H1 (cell line): ENCODE measurements around the gene SIN3B. TPM values are rescaled to one million over a fixed set of nuclear protein-coding genes. Genes with fewer than 3 reads are reported as not detected.

Experiments used
- CTCF ChIA-PET: fragments of 300-600 bp; sonication (Branson Sonifier 250); formaldehyde crosslinking; loops from one replicate; lab custom pipeline; 2021; ENCODE audit not compliant: partially characterized antibody; lab: Charles Lee
- POLR2A ChIA-PET: fragments of 300-600 bp; sonication (Branson Sonifier 250); formaldehyde crosslinking; loops from one replicate; lab custom pipeline; 2021; ENCODE audit warnings: inconsistent platforms; ENCODE audit not compliant: partially characterized antibody; lab: Charles Lee
- DNase-seq, 2 experiments: peaks; one replicate each; pipeline versions ENCODE4 v3.0.0 to v3.0.0-alpha.2; 2010 to 2022; ENCODE audit warnings: low spot score in 2 of 2, low read depth in 1 of 2, mixed read lengths in 1 of 2
- FAIRE-seq: peaks from 2 replicates; lab custom pipeline; 2011; peaks lifted over from hg19 to GRCh38; lab: Jason Lieb, UNC
- H2AFZ ChIP-seq: 2 replicates; pipeline ENCODE4 v1.8.1; 2012; ENCODE audit warnings: low read length, inconsistent platforms
- H2AK5ac ChIP-seq: 2 replicates; pipeline ENCODE4 v1.6.1; 2013; ENCODE audit warnings: low read depth, low read length
- H2BK120ac ChIP-seq: replicated peaks from 2 replicates; pipeline ENCODE3; 2013; ENCODE audit warnings: low read depth, low read length, inconsistent platforms
- H2BK12ac ChIP-seq: 2 replicates; pipeline ENCODE4 v1.6.1; 2013; ENCODE audit warnings: low read depth, low read length
- H2BK15ac ChIP-seq: 2 replicates; pipeline ENCODE4 v1.6.1; 2013; ENCODE audit warnings: low read length
- H2BK20ac ChIP-seq: 2 replicates; pipeline ENCODE4 v1.6.1; 2013; ENCODE audit warnings: low read length
- H2BK5ac ChIP-seq: 2 replicates; pipeline ENCODE4 v1.6.1; 2013; ENCODE audit warnings: low read depth, low read length
- H3K14ac ChIP-seq: 2 replicates; pipeline ENCODE4 v1.6.1; 2013; ENCODE audit warnings: inconsistent platforms; ENCODE audit not compliant: insufficient read length
- H3K18ac ChIP-seq: 2 replicates; pipeline ENCODE4 v1.6.1; 2013; ENCODE audit warnings: low read length; ENCODE audit errors: extremely low read depth
- H3K23ac ChIP-seq: 2 replicates; pipeline ENCODE4 v1.6.1; 2013; ENCODE audit warnings: inconsistent platforms; ENCODE audit not compliant: insufficient read length
- H3K23me2 ChIP-seq: 2 replicates; pipeline ENCODE4 v1.6.1; 2013; ENCODE audit warnings: low read depth, low read length
- H3K27ac ChIP-seq: 2 replicates; pipeline ENCODE4 v1.6.1; 2011; ENCODE audit warnings: low read depth, low read length, inconsistent platforms
- H3K27me3 ChIP-seq, 4 experiments: replicated peaks in 1 of 4; 1 replicate in 1 of 4; 2 replicates in 3 of 4; pipeline versions ENCODE4 v1.6.1 to v1.8.1; 2011 to 2013; ENCODE audit warnings: low read length in 3 of 4, mild to moderate bottlenecking in 3 of 4, inconsistent platforms in 2 of 4, mixed read lengths in 2 of 4, moderate library complexity in 1 of 4; ENCODE audit not compliant: control insufficient read depth in 3 of 4, insufficient read depth in 3 of 4; ENCODE audit errors: extremely low read depth in 1 of 4
- H3K36me3 ChIP-seq, 4 experiments: 2 replicates each; pipeline versions ENCODE4 v1.6.1 to v1.8.1; 2011 to 2013; ENCODE audit warnings: mild to moderate bottlenecking in 4 of 4, low read length in 3 of 4, moderate library complexity in 2 of 4, control low read depth in 1 of 4, inconsistent platforms in 1 of 4; ENCODE audit not compliant: insufficient read depth in 4 of 4, control insufficient read depth in 2 of 4
- H3K4ac ChIP-seq: replicated peaks from 2 replicates; pipeline ENCODE3; 2013; ENCODE audit warnings: low read length, low read depth, mixed read lengths, inconsistent platforms; ENCODE audit not compliant: insufficient read length
- H3K4me1 ChIP-seq, 4 experiments: replicated peaks in 1 of 4; 1 replicate in 1 of 4; 2 replicates in 3 of 4; pipeline versions ENCODE4 v1.6.1 to v1.8.1; 2011 to 2013; ENCODE audit warnings: low read length in 3 of 4, inconsistent platforms in 2 of 4, mixed read lengths in 1 of 4; ENCODE audit not compliant: insufficient read depth in 4 of 4, control insufficient read depth in 3 of 4
- H3K4me2 ChIP-seq, 2 experiments: 2 replicates each; pipeline versions ENCODE4 v1.6.1 to v1.8.1; 2011 to 2013; ENCODE audit warnings: low read depth in 2 of 2, low read length in 2 of 2, control low read depth in 1 of 2, inconsistent platforms in 1 of 2, mild to moderate bottlenecking in 1 of 2; ENCODE audit not compliant: insufficient read depth in 1 of 2
- H3K4me3 ChIP-seq, 4 experiments: fragments of 200-600, 300-600 bp in 1 of 4; sonication (generic), shearing (Covaris generic), sonication (Bioruptor Twin) in 1 of 4; 2 replicates each; pipeline versions ENCODE4 v1.5.1 to v1.8.1; 2011 to 2016; ENCODE audit warnings: low read length in 4 of 4, low read depth in 3 of 4, control low read depth in 2 of 4, inconsistent platforms in 2 of 4, mild to moderate bottlenecking in 2 of 4, mixed read lengths in 1 of 4, moderate library complexity in 1 of 4; ENCODE audit not compliant: insufficient read depth in 2 of 4; ENCODE audit errors: extremely low read depth in 1 of 4
- H3K56ac ChIP-seq: replicated peaks from 2 replicates; pipeline ENCODE3; 2013; ENCODE audit warnings: low read depth, mild to moderate bottlenecking, mixed read lengths, low read length, inconsistent platforms; ENCODE audit not compliant: insufficient read length
- H3K79me1 ChIP-seq: 2 replicates; pipeline ENCODE4 v1.6.1; 2013; ENCODE audit warnings: low read depth, low read length, control low read depth
- H3K79me2 ChIP-seq, 2 experiments: 2 replicates each; pipeline versions ENCODE4 v1.6.1 to v1.8.1; 2012 to 2013; ENCODE audit warnings: low read length in 2 of 2, mild to moderate bottlenecking in 2 of 2, inconsistent platforms in 1 of 2; ENCODE audit not compliant: insufficient read depth in 2 of 2, control insufficient read depth in 1 of 2
- H3K9ac ChIP-seq, 4 experiments: replicated peaks in 1 of 4; 1 replicate in 1 of 4; 2 replicates in 3 of 4; pipeline versions ENCODE4 v1.6.1 to v1.8.1; 2011 to 2013; ENCODE audit warnings: low read depth in 3 of 4, low read length in 3 of 4, control low read depth in 2 of 4, mild to moderate bottlenecking in 2 of 4, moderate library complexity in 2 of 4, inconsistent platforms in 1 of 4; ENCODE audit errors: extremely low read depth in 1 of 4
- H3K9me3 ChIP-seq, 2 experiments: 2 replicates each; pipeline versions ENCODE4 v1.6.1 to v1.8.1; 2012 to 2013; ENCODE audit warnings: mild to moderate bottlenecking in 2 of 2, moderate library complexity in 2 of 2, control low read depth in 1 of 2, inconsistent platforms in 1 of 2, low read depth in 1 of 2, low read length in 1 of 2, mixed read lengths in 1 of 2; ENCODE audit not compliant: insufficient read depth in 2 of 2
- H4K20me1 ChIP-seq, 2 experiments: replicated peaks in 1 of 2; 2 replicates each; pipeline versions ENCODE3 to v1.8.1; 2011 to 2013; ENCODE audit warnings: inconsistent platforms in 2 of 2, low read length in 2 of 2, mild to moderate bottlenecking in 1 of 2; ENCODE audit not compliant: insufficient read depth in 2 of 2, control insufficient read depth in 1 of 2
- H4K5ac ChIP-seq: 2 replicates; pipeline ENCODE4 v1.6.1; 2013; ENCODE audit warnings: low read length, low read depth, mixed read lengths, inconsistent platforms; ENCODE audit not compliant: insufficient read length
- H4K8ac ChIP-seq: 2 replicates; pipeline ENCODE4 v1.8.0; 2013; ENCODE audit warnings: mild to moderate bottlenecking, moderate library complexity, low read length, inconsistent platforms; ENCODE audit not compliant: insufficient read depth; ENCODE audit errors: extremely low read depth
- H4K91ac ChIP-seq: replicated peaks from 2 replicates; pipeline ENCODE3; 2013; ENCODE audit warnings: low read length, mixed read lengths, inconsistent platforms; ENCODE audit not compliant: insufficient read length
- GTF2F1 ChIP-seq: IDR thresholded peaks from 2 replicates; pipeline ENCODE4 v1.6.1; 2012; ENCODE audit warnings: low read depth, low read length, improper control_type of control experiment, borderline replicate concordance
- HDAC6 ChIP-seq: IDR thresholded peaks from one replicate; pipeline ENCODE4 v1.7.1; 2012; ENCODE audit warnings: low read depth, mild to moderate bottlenecking, inconsistent platforms, low read length, moderate library complexity
- JUND ChIP-seq: IDR thresholded peaks from 2 replicates; pipeline ENCODE4 v1.6.1; 2011; ENCODE audit warnings: mild to moderate bottlenecking, improper control_type of control experiment, low read length
- RFX5 ChIP-seq: IDR thresholded peaks from 2 replicates; pipeline ENCODE4 v1.6.1; 2011; ENCODE audit warnings: low read depth, low read length, improper control_type of control experiment, borderline replicate concordance
- SIRT6 ChIP-seq: IDR thresholded peaks from one replicate; pipeline ENCODE4 v1.7.1; 2012; ENCODE audit warnings: low read length, inconsistent platforms
- SP1 ChIP-seq: IDR thresholded peaks from 2 replicates; pipeline ENCODE4 v1.6.1; 2011; ENCODE audit warnings: low read depth, low read length
- SP2 ChIP-seq: IDR thresholded peaks from 2 replicates; pipeline ENCODE4 v1.6.1; 2012; ENCODE audit warnings: mild to moderate bottlenecking, low read length, inconsistent platforms
- SRF ChIP-seq: IDR thresholded peaks from 2 replicates; pipeline ENCODE4 v1.6.1; 2011; ENCODE audit warnings: mild to moderate bottlenecking, low read depth, low read length, moderate library complexity
- ZNF274 ChIP-seq: IDR thresholded peaks from 2 replicates; pipeline ENCODE4 v1.7.0; 2012; ENCODE audit warnings: low read length, borderline replicate concordance; ENCODE audit errors: extremely low read depth
- WGBS, 2 experiments: shearing (Covaris generic) in 1 of 2; methylation state at CpG; one replicate each; pipeline versions ENCODE4 v1.1.6 to v1.1.7; 2013 to 2015; ENCODE audit warnings: low lambda C conversion rate in 2 of 2, mixed read lengths in 2 of 2, inconsistent platforms in 1 of 2, low coverage in 1 of 2, missing lambda C conversion rate in 1 of 2; ENCODE audit not compliant: insufficient replicate concordance in 2 of 2, insufficient coverage in 1 of 2, insufficient read length in 1 of 2; ENCODE audit errors: extremely low coverage in 1 of 2, missing lambda C conversion rate in 1 of 2; 5-methylcytosine and 5-hydroxymethylcytosine counted together
- polyA plus RNA-seq, 7 experiments: library from polyadenylated mRNA; depleted of rRNA in 3 of 7; stranded (reverse) in 5 of 7; unstranded in 2 of 7; fragments of >200 nt in 5 of 7; fragments of 200-250 nt in 2 of 7; gene quantifications; 1 replicate in 5 of 7; 2 replicates in 1 of 7; 4 replicates in 1 of 7; pipeline versions ENCODE4 v1.2.1 to v1.2.3, GENCODE V29; 2011 to 2013; ENCODE audit warnings: missing spikeins in 2 of 7, mixed read lengths in 2 of 7
- total RNA-seq: library from RNA; stranded (reverse); fragmentation: NEBNext Ultra II Directional; extraction: Animal tissue kit (Norgen Biotek cat#: 25700); gene quantifications from 2 replicates; pipeline ENCODE4 v1.2.1, GENCODE V29; 2021
- TF ChIP-seq, protein P1 (sequence below), 3 experiments: IDR thresholded peaks; 1 replicate in 2 of 3; 2 replicates in 1 of 3; pipeline versions ENCODE4 v1.5.1 to v1.6.1; 2011; ENCODE audit warnings: low read length in 3 of 3, mild to moderate bottlenecking in 3 of 3, inconsistent platforms in 2 of 3, low read depth in 1 of 3, moderate library complexity in 1 of 3; ENCODE audit not compliant: insufficient read depth in 1 of 3; ENCODE audit errors: control extremely low read depth in 1 of 3
- TF ChIP-seq, protein P2 (sequence below): IDR thresholded peaks from 2 replicates; pipeline ENCODE4 v1.6.1; 2012; ENCODE audit warnings: low read length, inconsistent platforms

The SIN3B gene
- total and polyA plus RNA-seq, 2 of the 8 experiments (the other 6 are each of a cell fraction or from before 2014, with no cell fraction given), result 29.5 to 71.1 TPM

DNA sequence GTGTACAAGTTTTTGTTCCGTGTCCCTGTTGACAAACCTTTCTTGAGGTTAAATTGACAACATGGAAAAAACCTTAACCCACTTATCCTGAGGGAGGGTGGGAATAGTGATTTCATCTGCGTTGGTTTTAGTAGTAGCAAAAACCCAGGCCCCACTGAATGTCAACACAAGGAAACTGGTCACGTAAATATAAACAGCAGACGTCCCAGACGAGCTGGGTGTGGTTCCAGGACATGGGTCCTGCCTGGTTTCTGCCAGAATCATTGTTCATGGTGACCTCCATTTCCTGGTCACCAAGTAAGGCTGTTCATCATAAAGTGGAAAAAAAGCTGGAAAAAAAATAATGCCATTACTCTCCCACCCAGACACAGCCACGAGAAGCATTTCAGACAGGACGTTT, 42.7 kb downstream of the SIN3B start:
- FAIRE-seq, result no peak
- H2BK120ac ChIP-seq, result no peak overlapping the region
- 91% methylated on average over 7 of the region's 7 CpGs; no CpG with 5 or more reads in 1 of the 2 experiments for WGBS, 2 experiments
- H3K79me1 ChIP-seq, result peaks cover 17% of the 10 kb centered on the region
- H2BK15ac ChIP-seq, result no peak overlapping the region
- peaks cover 6% of the 10 kb centered on the region; the same call in 1 of the 2 replicates for H3K23me2 ChIP-seq
- peaks cover 0 to 16% of the 10 kb centered on the region in 2 experiments; a peak in 2 of 4 replicates for H3K79me2 ChIP-seq
- no peak overlapping the region for H3K23ac ChIP-seq
- CTCF ChIA-PET, result interaction anchor here (1.9 kb wide), 1 partner anchor 52 kb away, joined by 4 read pairs; no protein-coding TSS in a partner anchor
- no peak overlapping the region for H3K56ac ChIP-seq
- H4K20me1 ChIP-seq, result peaks cover 1 to 13% of the 10 kb centered on the region in 2 experiments
- no peak overlapping the region for H3K14ac ChIP-seq
- no peak overlapping the region for H4K8ac ChIP-seq
- H3K4me2 ChIP-seq, result no peak overlapping the region
- H4K5ac ChIP-seq, result no peak overlapping the region
- no peaks in the 10 kb centered on the region for H3K9me3 ChIP-seq
- no peaks in the 10 kb centered on the region for H3K27me3 ChIP-seq
- H2BK20ac ChIP-seq, result no peak overlapping the region
- H2BK5ac ChIP-seq, result no peak overlapping the region
- H3K27ac ChIP-seq, result no peak overlapping the region
- POLR2A ChIA-PET, result no interaction called here
- no peak overlapping the region for H3K4ac ChIP-seq
- H4K91ac ChIP-seq, result no peak overlapping the region
- peaks cover 18 to 59% (median 45%) of the 10 kb centered on the region in 4 experiments for H3K36me3 ChIP-seq
- no peaks in the 10 kb centered on the region; a peak in 2 of 7 replicates for H3K4me1 ChIP-seq
- H2AFZ ChIP-seq, result no peak overlapping the region
- no peak for DNase-seq
- no peak overlapping the region for H3K4me3 ChIP-seq
- no peak overlapping the region for H2BK12ac ChIP-seq
- no peak overlapping the region for H3K18ac ChIP-seq
- no peak overlapping the region for H3K9ac ChIP-seq
- H2AK5ac ChIP-seq, result no peak overlapping the region
- TF ChIP-seq JUND (no peak), SP1 (no peak), GTF2F1 (no peak), RFX5 (no peak), SIRT6 (no peak), SRF (no peak), SP2 (no peak), ZNF274 (no peak), HDAC6 (no peak)
- TF ChIP-seq, protein P1, sequence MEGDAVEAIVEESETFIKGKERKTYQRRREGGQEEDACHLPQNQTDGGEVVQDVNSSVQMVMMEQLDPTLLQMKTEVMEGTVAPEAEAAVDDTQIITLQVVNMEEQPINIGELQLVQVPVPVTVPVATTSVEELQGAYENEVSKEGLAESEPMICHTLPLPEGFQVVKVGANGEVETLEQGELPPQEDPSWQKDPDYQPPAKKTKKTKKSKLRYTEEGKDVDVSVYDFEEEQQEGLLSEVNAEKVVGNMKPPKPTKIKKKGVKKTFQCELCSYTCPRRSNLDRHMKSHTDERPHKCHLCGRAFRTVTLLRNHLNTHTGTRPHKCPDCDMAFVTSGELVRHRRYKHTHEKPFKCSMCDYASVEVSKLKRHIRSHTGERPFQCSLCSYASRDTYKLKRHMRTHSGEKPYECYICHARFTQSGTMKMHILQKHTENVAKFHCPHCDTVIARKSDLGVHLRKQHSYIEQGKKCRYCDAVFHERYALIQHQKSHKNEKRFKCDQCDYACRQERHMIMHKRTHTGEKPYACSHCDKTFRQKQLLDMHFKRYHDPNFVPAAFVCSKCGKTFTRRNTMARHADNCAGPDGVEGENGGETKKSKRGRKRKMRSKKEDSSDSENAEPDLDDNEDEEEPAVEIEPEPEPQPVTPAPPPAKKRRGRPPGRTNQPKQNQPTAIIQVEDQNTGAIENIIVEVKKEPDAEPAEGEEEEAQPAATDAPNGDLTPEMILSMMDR (IDR thresholded peaks at IDR 0.05; ENCODE audit: control extremely low read depth in 1 of 3, insufficient read depth in 1 of 3, low read depth in 1 of 3, low read length in 3 of 3), result no peak
- TF ChIP-seq, protein P2, sequence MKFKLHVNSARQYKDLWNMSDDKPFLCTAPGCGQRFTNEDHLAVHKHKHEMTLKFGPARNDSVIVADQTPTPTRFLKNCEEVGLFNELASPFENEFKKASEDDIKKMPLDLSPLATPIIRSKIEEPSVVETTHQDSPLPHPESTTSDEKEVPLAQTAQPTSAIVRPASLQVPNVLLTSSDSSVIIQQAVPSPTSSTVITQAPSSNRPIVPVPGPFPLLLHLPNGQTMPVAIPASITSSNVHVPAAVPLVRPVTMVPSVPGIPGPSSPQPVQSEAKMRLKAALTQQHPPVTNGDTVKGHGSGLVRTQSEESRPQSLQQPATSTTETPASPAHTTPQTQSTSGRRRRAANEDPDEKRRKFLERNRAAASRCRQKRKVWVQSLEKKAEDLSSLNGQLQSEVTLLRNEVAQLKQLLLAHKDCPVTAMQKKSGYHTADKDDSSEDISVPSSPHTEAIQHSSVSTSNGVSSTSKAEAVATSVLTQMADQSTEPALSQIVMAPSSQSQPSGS, result no peak
